Astrocyte of the spinal cord (primary cell): ENCODE results near the gene LDLRAD4.

ENCODE experiments used
- DNase-seq: peaks from one replicate; pipeline ENCODE4 v3.0.0; 2011; ENCODE audit warnings: low read depth, low spot score
- H3K4me3 ChIP-seq: 2 replicates; pipeline ENCODE4 v1.5.1; 2011; ENCODE audit warnings: low read depth, mild to moderate bottlenecking, low read length, moderate library complexity
- in situ Hi-C: cut with HindIII; loops from 2 replicates; pipeline ENCODE4 v1.10.0; 2017; ENCODE audit warnings: low sequenced_read_pairs
- TF ChIP-seq, protein P1 (sequence below): IDR thresholded peaks from 2 replicates; pipeline ENCODE4 v1.5.1; 2012; ENCODE audit warnings: low read depth, mild to moderate bottlenecking, low read length, inconsistent platforms

Gene LDLRAD4

DNA sequence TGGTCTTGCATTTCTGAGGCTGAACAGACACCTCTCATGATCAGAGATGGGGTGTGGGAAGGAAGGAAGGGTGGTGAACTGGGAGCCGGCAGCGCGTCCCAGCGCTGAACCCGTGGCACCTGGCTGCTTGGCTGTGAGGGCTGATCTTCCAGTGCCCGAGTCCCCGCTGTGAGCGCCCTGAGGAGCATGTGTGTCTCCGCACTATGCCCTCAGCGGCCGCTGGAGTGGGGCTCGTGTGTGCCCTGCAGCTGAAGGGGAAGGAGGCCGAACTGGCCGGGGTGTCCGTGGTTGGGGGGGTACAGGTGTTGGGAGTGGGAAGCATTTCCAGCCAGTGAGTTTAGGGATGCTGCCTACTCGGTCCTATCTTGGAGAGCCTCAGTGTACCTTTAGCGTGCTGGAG is 82.2 kb downstream of the LDLRAD4 start:
- in situ Hi-C loops = no loop called here
- no peak overlapping the region for H3K4me3 ChIP-seq
- no peak for DNase-seq
- TF ChIP-seq, protein P1, sequence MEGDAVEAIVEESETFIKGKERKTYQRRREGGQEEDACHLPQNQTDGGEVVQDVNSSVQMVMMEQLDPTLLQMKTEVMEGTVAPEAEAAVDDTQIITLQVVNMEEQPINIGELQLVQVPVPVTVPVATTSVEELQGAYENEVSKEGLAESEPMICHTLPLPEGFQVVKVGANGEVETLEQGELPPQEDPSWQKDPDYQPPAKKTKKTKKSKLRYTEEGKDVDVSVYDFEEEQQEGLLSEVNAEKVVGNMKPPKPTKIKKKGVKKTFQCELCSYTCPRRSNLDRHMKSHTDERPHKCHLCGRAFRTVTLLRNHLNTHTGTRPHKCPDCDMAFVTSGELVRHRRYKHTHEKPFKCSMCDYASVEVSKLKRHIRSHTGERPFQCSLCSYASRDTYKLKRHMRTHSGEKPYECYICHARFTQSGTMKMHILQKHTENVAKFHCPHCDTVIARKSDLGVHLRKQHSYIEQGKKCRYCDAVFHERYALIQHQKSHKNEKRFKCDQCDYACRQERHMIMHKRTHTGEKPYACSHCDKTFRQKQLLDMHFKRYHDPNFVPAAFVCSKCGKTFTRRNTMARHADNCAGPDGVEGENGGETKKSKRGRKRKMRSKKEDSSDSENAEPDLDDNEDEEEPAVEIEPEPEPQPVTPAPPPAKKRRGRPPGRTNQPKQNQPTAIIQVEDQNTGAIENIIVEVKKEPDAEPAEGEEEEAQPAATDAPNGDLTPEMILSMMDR = no peak

DNA sequence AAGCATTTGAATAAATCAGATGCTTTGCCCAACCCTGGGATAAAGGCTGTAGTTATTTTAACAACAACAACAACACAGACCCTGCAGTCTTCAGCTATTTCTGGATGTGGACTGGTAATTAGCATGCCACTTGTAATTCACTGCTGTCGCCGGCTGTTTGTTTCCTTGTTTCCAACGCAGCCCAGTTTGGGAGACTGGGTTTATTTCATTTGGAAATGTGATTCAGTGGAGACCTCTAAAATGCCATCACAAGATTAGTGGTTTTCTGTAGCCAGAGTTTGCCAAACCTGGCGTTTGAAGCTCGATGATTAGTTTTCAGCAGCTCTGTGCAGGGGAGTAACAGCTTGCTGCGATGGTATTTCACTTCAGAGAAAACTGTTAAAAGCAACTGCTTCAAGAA is 83.5 kb downstream of the LDLRAD4 start:
- in situ Hi-C loops = no loop called here
- no peak for DNase-seq
- no peak overlapping the region for H3K4me3 ChIP-seq
- TF ChIP-seq, protein P1 = no peak

DNA sequence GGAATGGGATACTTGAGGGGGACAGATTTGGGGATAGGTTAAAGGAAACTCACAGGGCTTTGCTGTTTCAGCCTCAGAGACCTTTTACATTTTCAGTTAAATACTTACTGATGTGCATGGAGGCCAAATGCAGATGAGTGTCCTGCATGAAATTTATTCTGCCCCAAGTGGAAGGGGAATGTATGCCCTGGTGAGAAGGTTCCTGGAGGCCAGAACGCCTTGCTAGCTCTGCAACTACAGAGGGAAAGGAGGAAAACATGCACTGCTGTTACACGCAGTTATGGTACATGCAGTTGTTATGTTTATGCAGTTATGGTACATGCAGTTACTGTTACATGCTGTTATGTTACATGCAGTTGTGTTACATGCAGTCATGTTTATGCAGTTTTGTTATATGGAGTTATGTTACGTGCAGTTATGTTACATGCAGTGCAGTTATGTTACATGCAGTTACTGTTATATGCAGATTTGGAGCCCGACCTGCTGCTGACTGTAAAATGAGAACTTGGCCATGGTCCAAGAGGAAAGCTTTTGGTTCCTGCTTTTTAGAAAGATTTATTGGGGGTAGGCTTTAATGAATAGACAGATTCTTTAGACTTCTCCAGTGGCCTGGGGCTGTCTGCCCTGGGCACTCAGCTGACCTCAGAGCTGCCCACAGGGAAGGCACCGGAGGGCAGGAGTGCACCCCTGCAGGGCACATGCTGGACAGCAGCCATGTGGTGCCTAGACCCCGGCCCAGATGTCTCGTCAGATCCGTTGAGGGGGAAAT is 84.1 kb downstream of the LDLRAD4 start:
- no peak overlapping the region for H3K4me3 ChIP-seq
- no peak for DNase-seq
- in situ Hi-C loops = no loop called here
- TF ChIP-seq, protein P1 = no peak

DNA sequence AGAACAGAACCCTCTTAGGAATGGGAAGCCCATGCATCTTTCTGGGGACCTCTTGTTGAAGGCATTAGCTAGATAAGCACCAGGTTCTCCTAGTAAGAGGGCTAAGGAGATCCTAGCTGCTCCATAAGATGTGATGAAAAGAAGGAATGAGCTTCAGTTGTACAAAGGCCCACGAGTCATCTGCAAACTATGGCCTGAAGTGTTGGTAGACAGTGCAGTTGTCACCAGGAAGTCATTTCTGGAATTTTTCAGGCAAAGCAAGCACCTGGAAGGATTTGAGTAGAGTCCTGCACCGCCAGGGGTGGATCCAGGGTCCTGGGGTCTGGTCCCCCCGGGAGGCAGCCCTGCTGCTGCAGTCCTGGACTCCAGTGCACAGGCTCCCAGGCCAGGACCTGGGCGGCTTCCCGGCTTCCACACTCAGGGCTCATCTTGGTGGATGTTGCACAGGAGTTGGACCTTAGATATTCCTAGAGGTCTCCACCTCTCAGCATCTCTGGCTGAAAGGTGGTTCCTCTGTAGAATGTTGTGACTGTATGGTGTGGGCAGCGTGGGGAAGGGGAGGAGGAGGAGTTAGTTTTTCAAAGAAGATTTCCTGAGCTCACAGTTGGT is 85.3 kb downstream of the LDLRAD4 start:
- in situ Hi-C loops = no loop called here
- no peak for DNase-seq
- TF ChIP-seq, protein P1 = no peak
- no peak overlapping the region for H3K4me3 ChIP-seq

DNA sequence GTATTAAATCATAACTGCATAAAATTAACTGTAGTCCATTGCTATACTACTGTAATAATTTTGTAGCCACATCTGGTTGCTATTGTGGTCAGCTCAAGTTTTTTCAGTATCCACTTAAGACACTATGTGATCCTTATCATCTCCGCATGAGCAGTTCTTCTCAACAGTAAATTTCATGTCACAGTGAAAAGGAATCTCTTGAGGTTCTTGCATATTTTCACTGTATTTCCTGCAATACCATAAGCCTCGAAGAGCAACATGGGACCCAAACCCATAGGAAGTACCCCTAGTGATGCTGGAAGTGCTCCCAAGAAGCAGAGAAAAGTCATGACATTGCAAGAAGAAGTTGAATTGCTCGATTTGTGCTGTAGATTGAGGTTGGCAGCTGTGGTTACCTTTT is 86.7 kb downstream of the LDLRAD4 start:
- in situ Hi-C loops = no loop called here
- DNase-seq = no peak
- H3K4me3 ChIP-seq = no peak overlapping the region
- TF ChIP-seq, protein P1 = no peak

DNA sequence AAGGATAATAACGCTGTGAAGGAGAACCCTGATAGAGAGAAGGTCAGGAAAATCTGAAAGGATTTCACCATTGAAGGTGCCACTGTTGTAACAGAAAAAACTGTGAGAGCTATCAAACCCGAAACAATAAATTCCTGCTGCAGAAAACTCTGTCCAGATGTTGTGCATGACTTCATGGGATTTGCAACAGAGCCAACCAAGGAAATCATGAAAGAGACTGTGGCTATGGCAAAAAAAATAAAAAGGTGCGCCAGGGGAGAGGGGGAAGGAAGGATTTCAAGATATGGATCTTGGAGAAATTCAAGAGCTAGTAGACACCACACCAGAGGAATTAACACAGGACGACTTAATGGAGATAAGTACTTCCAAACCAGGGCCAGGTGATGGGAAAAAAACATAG is 88.0 kb downstream of the LDLRAD4 start:
- H3K4me3 ChIP-seq = no peak overlapping the region
- no peak for DNase-seq
- TF ChIP-seq, protein P1 = no peak
- in situ Hi-C loops = no loop called here
